GM18868 (cell line): ENCODE results near the gene AP2M1.
"Not testable (repeated sequence)": the region's sequence is repeated elsewhere in the genome, so short reads cannot be mapped to it uniquely, and the experiment has no call there.

Source experiments
- ATAC-seq: cut with Tn5 transposase; IDR thresholded peaks from one replicate; pipeline ENCODE4 v1.9.1; 2021; ENCODE audit warnings: mild to moderate bottlenecking, moderate library complexity; ENCODE audit not compliant: unreplicated experiment

AP2M1 gene

GRCh38 chr3:184156522-184156955 is 18.1 kb upstream of the AP2M1 start:
- ATAC-seq = no peak

GRCh38 chr3:184157206-184157605 is 17.4 kb upstream of the AP2M1 start:
- no peak for ATAC-seq

GRCh38 chr3:184158404-184158803 is 16.3 kb upstream of the AP2M1 start:
- no peak for ATAC-seq

DNA sequence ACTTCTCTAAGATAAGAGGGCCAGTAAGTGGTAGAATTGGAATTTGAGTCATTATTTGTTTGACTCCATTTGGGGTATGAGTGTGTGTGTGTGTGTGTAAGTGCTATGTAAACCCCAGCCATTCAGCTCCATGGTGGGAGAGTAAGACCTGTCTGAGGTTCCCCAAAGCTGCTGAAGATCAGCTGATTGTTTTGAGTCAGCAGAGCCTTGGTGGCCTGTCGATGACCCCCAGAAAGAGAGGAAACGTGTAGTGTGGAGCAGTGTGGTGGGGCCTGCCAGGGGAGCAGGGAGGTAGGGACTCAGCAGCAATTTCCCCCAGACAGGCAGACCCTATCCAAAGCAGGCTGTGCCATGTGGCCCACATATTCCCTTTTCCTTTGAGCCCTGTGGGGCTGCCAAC is 14.2 kb upstream of the AP2M1 start:
- peak; percentile 88 for ATAC-seq

DNA sequence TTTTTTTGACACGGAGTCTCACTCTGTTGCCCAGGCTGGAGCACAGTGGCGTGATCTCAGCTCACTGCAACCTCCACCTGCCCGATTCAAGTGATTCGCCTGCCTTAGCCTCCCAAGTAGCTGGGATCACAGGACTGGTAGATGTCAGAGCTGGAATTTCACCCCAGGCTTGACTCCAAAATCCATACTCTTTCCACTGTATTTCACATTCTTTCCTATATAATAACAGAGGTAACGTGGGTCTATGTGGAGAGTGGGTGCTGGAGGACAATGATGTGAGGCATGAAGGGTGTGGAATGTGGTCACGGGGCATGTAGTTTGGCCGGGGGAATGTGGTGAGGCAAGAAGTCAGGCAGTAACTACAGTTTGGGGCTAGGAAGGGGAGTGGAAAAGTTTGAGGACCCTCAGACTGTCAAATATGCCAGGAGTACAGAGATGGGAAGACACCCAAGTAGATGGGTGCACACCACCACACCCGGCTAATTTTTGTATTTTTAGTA is 12.0 kb upstream of the AP2M1 start:
- ATAC-seq = not testable (repeated sequence)

DNA sequence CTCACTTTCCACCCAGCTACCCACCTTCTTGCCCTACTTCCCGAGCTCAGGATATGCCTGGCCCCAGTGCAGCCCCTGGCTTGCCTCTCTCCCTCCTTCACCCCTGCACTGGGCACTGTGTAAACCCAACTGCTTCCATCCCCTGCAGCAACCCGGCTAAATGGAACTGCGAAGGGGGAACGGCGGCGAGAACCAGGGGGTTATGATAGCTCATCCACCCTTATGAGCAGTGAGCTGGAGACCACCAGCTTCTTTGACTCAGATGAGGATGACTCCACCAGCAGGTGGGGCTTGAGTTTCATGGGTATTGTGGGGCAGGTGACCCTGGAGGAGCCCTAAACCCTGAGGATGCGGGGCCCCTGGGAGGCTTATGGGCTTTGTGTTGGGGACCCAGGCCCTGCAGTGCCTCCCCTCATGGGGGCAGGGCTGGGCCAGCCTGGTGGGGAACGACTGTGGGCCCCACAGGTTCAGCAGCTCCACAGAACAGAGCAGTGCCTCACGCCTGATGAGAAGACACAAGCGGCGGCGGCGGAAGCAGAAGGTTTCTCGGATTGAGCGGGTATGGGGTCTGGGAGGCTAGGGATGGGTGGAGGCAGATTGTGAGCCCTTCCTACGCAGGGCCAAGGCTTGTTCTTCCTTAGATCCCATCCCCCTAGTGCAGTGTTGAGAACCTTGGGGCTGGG is 9.9 kb upstream of the AP2M1 start:
- no peak for ATAC-seq

DNA sequence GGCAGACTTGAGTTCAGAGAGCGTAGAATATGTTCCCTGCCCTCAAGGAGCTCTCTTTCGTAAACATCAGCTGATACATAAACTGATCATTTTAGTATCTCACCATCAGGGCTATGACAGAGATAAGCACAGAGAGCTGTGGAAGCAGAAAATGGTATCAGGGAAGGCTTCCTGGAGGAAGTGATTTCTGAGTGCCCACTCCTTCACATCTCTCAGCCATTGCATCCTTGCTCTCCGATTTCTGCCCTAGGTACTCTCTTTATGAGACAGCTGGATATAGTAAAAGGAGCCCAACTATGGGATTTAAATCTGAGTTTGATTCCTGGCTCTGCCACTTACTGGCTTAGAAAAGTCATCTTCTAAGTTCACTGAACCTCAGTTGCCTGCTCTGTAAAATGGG is 9.1 kb upstream of the AP2M1 start:
- ATAC-seq = no peak

- ATAC-seq = no peak
These were observed 8.0 kb upstream of the AP2M1 start for GRCh38 chr3:184166671-184167070.

GRCh38 chr3:184167786-184168185 is 6.9 kb upstream of the AP2M1 start:
- ATAC-seq = no peak

DNA sequence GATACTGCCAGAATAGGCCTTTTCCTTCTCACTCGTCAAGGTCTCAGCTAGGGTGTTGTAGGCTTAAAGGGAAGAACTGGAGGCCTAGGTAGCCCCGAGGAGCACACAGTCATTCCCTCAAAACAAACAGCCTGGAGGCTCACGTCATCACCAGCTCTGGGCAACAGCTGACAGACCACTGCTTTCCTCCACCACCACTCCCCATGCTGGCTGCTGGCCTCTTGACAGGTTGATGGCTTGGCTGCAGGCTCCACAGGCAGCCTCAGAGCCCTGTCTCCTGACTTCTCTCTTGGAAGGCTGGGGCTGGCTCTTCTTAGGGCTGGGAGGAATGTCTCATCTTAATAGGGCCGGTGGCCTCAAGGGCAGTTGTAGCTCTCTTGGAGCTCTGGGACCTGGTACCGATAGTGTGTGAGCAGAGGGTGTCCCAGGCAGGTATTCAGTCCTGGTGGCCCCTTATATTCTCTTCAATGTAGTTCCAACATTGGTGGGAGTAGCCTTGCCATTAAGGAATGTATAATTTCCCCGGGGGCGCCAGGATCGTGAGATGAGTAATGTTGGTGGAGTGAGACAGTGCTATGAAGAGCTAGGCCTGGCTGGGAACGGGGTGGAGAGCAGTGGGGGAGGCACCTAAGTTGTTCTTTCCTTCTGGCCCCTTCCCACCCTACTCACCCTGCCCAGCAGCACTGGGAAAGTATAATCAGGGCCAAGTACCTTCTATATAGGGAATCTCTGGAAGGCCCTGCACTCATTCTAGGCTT is 6.1 kb upstream of the AP2M1 start:
- ATAC-seq = no peak

DNA sequence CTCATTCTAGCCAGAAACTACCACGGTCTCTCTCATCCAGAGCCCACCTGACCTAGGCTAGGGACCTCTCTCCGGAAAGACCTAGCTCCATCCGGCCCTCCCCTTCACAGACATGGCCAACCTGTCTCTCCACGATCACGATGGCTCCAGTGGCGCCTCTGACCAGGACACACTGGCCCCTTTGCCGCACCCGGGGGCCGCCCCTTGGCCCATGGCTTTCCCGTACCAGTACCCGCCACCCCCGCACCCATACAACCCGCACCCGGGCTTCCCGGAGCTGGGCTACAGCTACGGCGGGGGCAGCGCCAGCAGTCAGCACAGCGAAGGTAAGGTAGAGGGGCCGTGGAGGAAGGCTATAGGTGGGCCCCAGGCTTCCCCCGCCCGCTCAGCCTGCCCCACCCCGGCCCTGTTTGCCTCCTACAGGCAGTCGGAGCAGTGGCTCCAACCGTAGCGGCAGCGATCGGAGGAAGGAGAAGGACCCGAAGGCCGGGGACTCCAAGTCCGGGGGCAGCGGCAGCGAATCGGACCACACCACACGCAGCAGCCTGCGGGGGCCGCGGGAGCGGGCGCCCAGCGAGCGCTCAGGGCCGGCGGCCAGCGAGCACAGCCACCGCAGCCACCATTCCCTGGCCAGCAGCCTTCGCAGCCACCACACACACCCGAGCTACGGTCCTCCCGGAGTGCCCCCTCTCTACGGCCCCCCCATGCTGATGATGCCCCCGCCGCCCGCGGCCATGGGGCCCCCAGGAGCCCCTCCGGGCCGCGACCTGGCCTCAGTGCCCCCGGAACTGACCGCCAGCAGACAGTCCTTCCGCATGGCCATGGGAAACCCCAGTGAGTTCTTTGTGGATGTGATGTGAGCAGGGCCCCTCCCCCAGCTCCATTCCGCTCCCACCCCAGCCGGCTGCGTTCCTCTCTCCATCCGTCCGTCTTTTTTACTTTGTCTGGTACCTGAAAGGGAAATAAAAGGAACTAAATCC is 4.5 kb upstream of the AP2M1 start:
- ATAC-seq = no peak

DNA sequence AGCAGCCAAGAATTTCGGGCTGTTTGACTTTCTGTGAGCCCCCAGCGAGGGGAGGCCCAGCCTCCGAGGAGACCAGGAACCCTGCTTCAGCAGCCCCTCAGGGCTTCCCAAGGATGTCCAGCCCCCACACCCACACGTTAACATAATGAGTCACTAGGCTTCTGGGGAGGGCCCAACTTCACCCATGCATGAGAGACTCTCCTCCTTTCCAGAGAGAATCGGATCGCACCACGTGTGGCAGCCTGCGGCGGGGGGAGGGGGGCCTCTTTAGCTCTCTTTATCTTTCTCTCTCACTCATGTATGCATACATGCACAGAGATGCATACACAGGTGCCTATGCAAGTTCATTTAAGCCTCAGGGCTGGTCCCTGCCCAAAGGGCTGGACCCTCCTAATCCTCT is 3.1 kb upstream of the AP2M1 start:
- ATAC-seq = no peak

GRCh38 chr3:184172681-184173373 is 1.8 kb upstream of the AP2M1 start:
- ATAC-seq = no peak

GRCh38 chr3:184173374-184173722 is 1.3 kb upstream of the AP2M1 start:
- ATAC-seq = no peak

DNA sequence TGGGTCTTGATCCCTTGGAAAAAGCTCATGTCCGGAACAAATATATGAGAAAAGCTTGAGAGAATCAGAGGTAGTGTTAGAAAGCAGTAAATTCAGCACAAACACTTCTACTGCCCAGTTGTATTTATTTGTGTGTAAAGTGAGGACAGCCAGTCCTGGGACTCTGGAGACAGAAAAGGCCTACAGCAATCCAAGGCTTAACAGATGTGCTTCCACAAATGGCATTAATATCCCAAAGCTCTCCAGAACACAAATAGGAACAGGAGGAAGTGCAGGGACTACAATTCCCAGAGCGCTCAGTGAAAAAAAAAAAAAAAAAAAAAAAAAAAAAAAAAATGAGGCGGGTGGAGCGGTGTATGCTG is 390 bp upstream of the AP2M1 start:
- ATAC-seq = no peak

DNA sequence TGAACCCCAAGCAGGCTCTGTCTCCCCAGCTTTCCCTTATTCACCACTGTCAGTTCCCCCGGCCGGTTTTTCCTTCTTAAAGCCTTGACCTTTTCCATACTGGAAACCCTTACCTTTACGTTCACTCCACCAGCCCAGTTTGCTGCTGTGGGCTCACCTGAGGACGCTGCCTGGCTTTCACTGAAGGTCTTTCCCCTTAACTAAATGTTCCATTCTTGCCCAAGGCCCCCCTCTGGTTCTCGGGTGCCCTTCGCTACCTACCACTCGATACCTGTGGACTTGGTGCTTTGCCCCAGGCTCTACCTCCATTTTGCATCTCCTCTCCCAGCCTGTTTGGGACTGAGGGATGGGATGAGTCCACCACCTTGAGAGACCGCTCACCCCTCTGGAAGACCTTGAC is 851 bp downstream of the AP2M1 start:
- ATAC-seq = no peak

- no peak for ATAC-seq
These were observed 1.3 kb downstream of the AP2M1 start for GRCh38 chr3:184175981-184176376.

GRCh38 chr3:184176377-184177330 is 2.0 kb downstream of the AP2M1 start:
- ATAC-seq = no peak

GRCh38 chr3:184177331-184177731 is 2.7 kb downstream of the AP2M1 start:
- ATAC-seq = no peak
